Brain microvascular endothelial cell (primary cell): ENCODE data around the gene ANKRD11.

Experiments
- DNase-seq: peaks from one replicate; pipeline ENCODE4 v3.0.0-alpha.2; 2020
- H3K27ac ChIP-seq: fragments of 250-450 bp; sonication (Bioruptor Pico); 2 replicates; pipeline ENCODE4 v1.5.1; 2020; ENCODE audit warnings: mild to moderate bottlenecking, moderate library complexity
- H3K27me3 ChIP-seq: fragments of 250-450 bp; sonication (Bioruptor Pico); replicated peaks from 2 replicates; pipeline ENCODE4 v1.5.1; 2020; ENCODE audit warnings: mild to moderate bottlenecking
- H3K36me3 ChIP-seq: fragments of 250-450 bp; sonication (Bioruptor Pico); replicated peaks from 2 replicates; pipeline ENCODE4 v1.5.1; 2020; ENCODE audit warnings: mild to moderate bottlenecking
- H3K4me3 ChIP-seq: 2 replicates; pipeline ENCODE4 v1.5.1; 2011; ENCODE audit warnings: low read depth, mild to moderate bottlenecking, control low read depth, low read length, moderate library complexity
- CTCF ChIP-seq: IDR thresholded peaks from 2 replicates; pipeline ENCODE4 v1.5.1; 2011; ENCODE audit warnings: low read depth, mild to moderate bottlenecking, moderate library complexity, low read length, control low read depth, inconsistent platforms; ENCODE audit errors: missing control alignments
- in situ Hi-C: cut with HindIII; loops from 2 replicates; pipeline ENCODE4 v1.10.0; 2017; ENCODE audit warnings: low sequenced_read_pairs, low pct_ligation_motif_present

ANKRD11 gene

GRCh38 chr16:89505204-89506112, 15.1 kb upstream of the ANKRD11 start:
- DNase-seq = peak; percentile 87
- H3K27me3 ChIP-seq = no peaks in the 10 kb centered on the region
- H3K4me3 ChIP-seq = no peak overlapping the region
- H3K36me3 ChIP-seq = peaks cover under 1% of the 10 kb centered on the region
- no peak for TF ChIP-seq CTCF
- in situ Hi-C loops = no loop called here
- peak overlapping the region; percentile 70 for H3K27ac ChIP-seq

- no peak for TF ChIP-seq CTCF
- in situ Hi-C loops = no loop called here
- Histone ChIP-seq H3K36me3 (no peaks in the 10 kb centered on the region), H3K4me3 (no peak overlapping the region), H3K27ac (no peak overlapping the region), H3K27me3 (no peaks in the 10 kb centered on the region)
- no peak for DNase-seq
Measured at GRCh38 chr16:89504091-89504490, 13.7 kb upstream of the ANKRD11 start.

GRCh38 chr16:89502081-89502843, 11.9 kb upstream of the ANKRD11 start:
- Histone ChIP-seq H3K27me3 (no peaks in the 10 kb centered on the region), H3K36me3 (no peaks in the 10 kb centered on the region), H3K4me3 (no peak overlapping the region), H3K27ac (no peak overlapping the region)
- no peak for DNase-seq
- in situ Hi-C loops = no loop called here
- no peak for TF ChIP-seq CTCF

- no peak overlapping the region for H3K27ac ChIP-seq
- no peak overlapping the region for H3K4me3 ChIP-seq
- TF ChIP-seq CTCF = no peak
- H3K36me3 ChIP-seq = no peaks in the 10 kb centered on the region
- DNase-seq = no peak
- in situ Hi-C loops = no loop called here
- H3K27me3 ChIP-seq = no peaks in the 10 kb centered on the region
Measured at GRCh38 chr16:89499767-89500166, 9.4 kb upstream of the ANKRD11 start.

GRCh38 chr16:89498839-89499238, 8.5 kb upstream of the ANKRD11 start:
- Histone ChIP-seq H3K27ac (no peak overlapping the region), H3K27me3 (no peaks in the 10 kb centered on the region), H3K36me3 (no peaks in the 10 kb centered on the region), H3K4me3 (no peak overlapping the region)
- no peak for TF ChIP-seq CTCF
- in situ Hi-C loops = no loop called here
- no peak for DNase-seq
